HepG2 (cell line): ENCODE data around the gene IRS2. TPM values are rescaled to one million over a fixed set of nuclear protein-coding genes. Genes with fewer than 3 reads are reported as not detected.
"Not testable (repeated sequence)": the region's sequence is repeated elsewhere in the genome, so short reads cannot be mapped to it uniquely, and the experiment has no call there.

Experiments used
- ATAC-seq: fragments of 200-7000 bp; cut with Tn5 transposase; 3 replicates; pipeline ENCODE4 v1.9.1; 2020; ENCODE audit warnings: mild to moderate bottlenecking, moderate library complexity
- BruUV-seq: library from RNA; stranded (reverse); fragments of 400-500 nt; replicated peaks from 2 replicates; lab custom pipeline; 2021; lab: Mats Ljungman, UMichigan
- CTCF ChIA-PET: fragments of 300-600 bp; formaldehyde crosslinking; extraction: SDS; loops from one replicate; lab custom pipeline; 2021; ENCODE audit warnings: low total read pairs, inconsistent platforms, low intra/inter-chr PET ratio; lab: Yijun Ruan, JAX
- POLR2A ChIA-PET: fragments of 350-600 bp; sonication (Branson Sonifier 250); formaldehyde crosslinking; loops from one replicate; lab custom pipeline; 2020; ENCODE audit warnings: antibody characterized with exemption, inconsistent platforms; lab: Yijun Ruan, JAX
- DNase-seq: peaks from one replicate; pipeline ENCODE4 v3.0.0-alpha.2; 2015; ENCODE audit warnings: low spot score
- FAIRE-seq: peaks from 3 replicates; lab custom pipeline; 2011; peaks lifted over from hg19 to GRCh38; lab: Jason Lieb, UNC
- H2AFZ ChIP-seq: one replicate; pipeline ENCODE4 v1.6.1; 2011; ENCODE audit warnings: low read length, inconsistent platforms
- H3K27ac ChIP-seq: fragments of 300-600 bp; 3 replicates; pipeline ENCODE4 v1.8.0; 2011; ENCODE audit warnings: mixed run types, mild to moderate bottlenecking, mixed read lengths, low read length, inconsistent platforms; ENCODE audit not compliant: insufficient read depth; ENCODE audit errors: extremely low read length
- H3K27me3 ChIP-seq, 2 experiments: fragments of 200-600 bp in 1 of 2; 2 replicates in 1 of 2; 3 replicates in 1 of 2; pipeline versions ENCODE4 v1.6.0 to v1.8.0; 2011; ENCODE audit warnings: low read length in 2 of 2, mild to moderate bottlenecking in 2 of 2, moderate library complexity in 2 of 2, inconsistent platforms in 1 of 2; ENCODE audit not compliant: insufficient read depth in 2 of 2, control insufficient read depth in 1 of 2
- H3K36me3 ChIP-seq, 2 experiments: fragments of 200-600 bp in 1 of 2; replicated peaks in 1 of 2; 2 replicates in 1 of 2; 3 replicates in 1 of 2; pipeline versions ENCODE4 v1.5.1 to v1.8.0; 2011; ENCODE audit warnings: low read length in 2 of 2, inconsistent platforms in 1 of 2; ENCODE audit not compliant: insufficient read depth in 2 of 2, control insufficient read depth in 1 of 2
- H3K4me1 ChIP-seq: 2 replicates; pipeline ENCODE4 v1.5.1; 2012; ENCODE audit warnings: low read length, inconsistent platforms; ENCODE audit not compliant: insufficient read depth
- H3K4me2 ChIP-seq: 2 replicates; pipeline ENCODE4 v1.6.0; 2011; ENCODE audit warnings: low read depth, low read length, inconsistent platforms
- H3K4me3 ChIP-seq, 3 experiments: fragments of 200-600 bp in 1 of 3; sonication (generic), shearing (Covaris generic) in 1 of 3; replicated peaks in 1 of 3; 2 replicates each; pipeline ENCODE4 v1.5.1; 2011 to 2016; ENCODE audit warnings: low read length in 3 of 3, inconsistent platforms in 2 of 3, low read depth in 2 of 3, mild to moderate bottlenecking in 2 of 3, control low read depth in 1 of 3, mixed read lengths in 1 of 3; ENCODE audit not compliant: insufficient read depth in 1 of 3
- H3K79me2 ChIP-seq: one replicate; pipeline ENCODE4 v1.6.1; 2011; ENCODE audit warnings: low read length, inconsistent platforms; ENCODE audit not compliant: insufficient read depth
- H3K9ac ChIP-seq: 2 replicates; pipeline ENCODE4 v1.6.0; 2011; ENCODE audit warnings: mild to moderate bottlenecking, low read depth, low read length, inconsistent platforms; ENCODE audit not compliant: insufficient read depth
- H3K9me3 ChIP-seq: 2 replicates; pipeline ENCODE4 v1.5.1; 2012; ENCODE audit warnings: mild to moderate bottlenecking, low read length
- H4K20me1 ChIP-seq: 2 replicates; pipeline ENCODE4 v1.6.0; 2011; ENCODE audit warnings: inconsistent platforms, mild to moderate bottlenecking, low read length, moderate library complexity; ENCODE audit not compliant: insufficient read depth
- ARNT2 ChIP-seq: sonication (generic); formaldehyde crosslinking; IDR thresholded peaks from 2 replicates; pipeline ENCODE4 v1.8.0; 2022; ENCODE audit warnings: mild to moderate bottlenecking, low read depth, missing genetic modification reagents, moderate library complexity
- DPF2 ChIP-seq: sonication (generic); formaldehyde crosslinking; IDR thresholded peaks from 2 replicates; pipeline ENCODE4 v1.4.0; 2020; ENCODE audit warnings: mild to moderate bottlenecking, low read depth, missing genetic modification reagents, borderline replicate concordance
- GABPA ChIP-seq, 2 experiments: IDR thresholded peaks; 2 replicates each; pipeline ENCODE4 v1.6.1; 2011 to 2016; ENCODE audit warnings: low read depth in 2 of 2, low read length in 1 of 2, missing biosample characterization in 1 of 2, missing genetic modification characterization in 1 of 2
- GRHL1 ChIP-seq: sonication (generic); formaldehyde crosslinking; conservative IDR thresholded peaks from 2 replicates; pipeline ENCODE4 v1.8.0; 2022; ENCODE audit warnings: missing genetic modification reagents
- HNRNPH1 ChIP-seq: fragments of 200-400 bp; formaldehyde crosslinking; optimal IDR thresholded peaks from 2 replicates; pipeline ENCODE3; 2017; ENCODE audit warnings: mild to moderate bottlenecking, low read depth, low read length
- KDM5B ChIP-seq: sonication (generic); formaldehyde crosslinking; IDR thresholded peaks from 2 replicates; pipeline ENCODE4 v1.4.0; 2020; ENCODE audit warnings: missing genetic modification reagents, mild to moderate bottlenecking, borderline replicate concordance
- MLX ChIP-seq: IDR thresholded peaks from 2 replicates; pipeline ENCODE4 v1.6.1; 2016
- XRCC5 ChIP-seq: fragments of 200-400 bp; formaldehyde crosslinking; optimal IDR thresholded peaks from 2 replicates; pipeline ENCODE3; 2017; ENCODE audit warnings: mild to moderate bottlenecking, low read length
- ZBTB34 ChIP-seq: sonication (generic); formaldehyde crosslinking; IDR thresholded peaks from 2 replicates; pipeline ENCODE4 v1.8.0; 2022; ENCODE audit warnings: mild to moderate bottlenecking, missing genetic modification reagents
- ZNF577 ChIP-seq: sonication (generic); formaldehyde crosslinking; IDR thresholded peaks from 2 replicates; pipeline ENCODE4 v1.4.0; 2020; ENCODE audit warnings: mild to moderate bottlenecking, low read depth, missing genetic modification reagents, borderline replicate concordance
- ZNF704 ChIP-seq: sonication (generic); formaldehyde crosslinking; IDR thresholded peaks from 2 replicates; pipeline ENCODE4 v1.8.1; 2023; ENCODE audit warnings: mild to moderate bottlenecking, inconsistent platforms, moderate library complexity, missing genetic modification reagents, borderline replicate concordance
- WGBS: methylation state at CpG from one replicate; pipeline ENCODE4 v1.1.6; 2017; ENCODE audit warnings: low lambda C conversion rate; 5-methylcytosine and 5-hydroxymethylcytosine counted together
- in situ Hi-C: cut with HindIII; loops from 2 replicates; pipeline ENCODE4 v1.10.0; 2017; ENCODE audit warnings: low pct_unique_long_range_greater_than_20kb; ENCODE audit not compliant: extremely low pct_ligation_motif_present
- intact Hi-C: fragments of 100-400 bp; cut with micrococcal nuclease; formaldehyde crosslinking; loops from one replicate; pipeline ENCODE4 v1.10.0; 2022; ENCODE audit not compliant: unreplicated experiment
- polyA plus RNA-seq, 8 experiments: library from polyadenylated mRNA; depleted of rRNA in 3 of 8; stranded (reverse) in 7 of 8; unstranded in 1 of 8; fragments of >200 nt; fragmentation: Illumina TruSeq in 4 of 8; extraction: Trizol in 4 of 8; gene quantifications; 2 replicates each; pipeline versions ENCODE4 v1.2.1 to v1.2.3, GENCODE V29; 2011 to 2016; ENCODE audit warnings: low read depth in 4 of 8, missing spikeins in 1 of 8, mixed read lengths in 1 of 8; ENCODE audit not compliant: insufficient read depth in 1 of 8
- total RNA-seq, 5 experiments: library from RNA; depleted of rRNA; stranded (reverse); fragments of >200 nt; fragmentation: Illumina TruSeq; extraction: Trizol; gene quantifications; 2 replicates each; pipeline ENCODE4 v1.2.3, GENCODE V29; 2016; ENCODE audit warnings: low read depth in 1 of 5

IRS2 gene
- total and polyA plus RNA-seq, 2 of the 13 experiments (the other 11 are each of a cell fraction or from before 2014, with no cell fraction given): 0.02 to 0.04 TPM

- H3K9ac ChIP-seq, H3K79me2 ChIP-seq, FAIRE-seq, ATAC-seq, POLR2A ChIA-PET, H3K27me3 ChIP-seq, H3K4me3 ChIP-seq, CTCF ChIA-PET, in situ Hi-C loops, H4K20me1 ChIP-seq, H3K4me2 ChIP-seq, H2AFZ ChIP-seq, H3K36me3 ChIP-seq, H3K27ac ChIP-seq, DNase-seq, H3K4me1 ChIP-seq, H3K9me3 ChIP-seq, BruUV-seq, intact Hi-C loops: not testable (repeated sequence)
- WGBS: 46% methylated on average over 6 of the region's 6 CpGs
These were observed 36.8 kb upstream of the IRS2 start for GRCh38 chr13:109823201-109823600.

- Histone ChIP-seq H3K36me3 (no peaks in the 10 kb centered on the region), H3K4me3 (no peak overlapping the region), H3K9me3 (no peaks in the 10 kb centered on the region), H4K20me1 (no peaks in the 10 kb centered on the region), H3K4me2 (no peak overlapping the region), H3K4me1 (0 out of 2 replicates have a peak, but pooled peaks cover 4% of the 10 kb centered on the region), H3K27me3 (no peaks in the 10 kb centered on the region; a peak in 1 of 5 replicates), H3K9ac (no peak overlapping the region), H3K27ac (no peak overlapping the region), H3K79me2 (no peaks in the 10 kb centered on the region), H2AFZ (no peak overlapping the region)
- no TSS peak for BruUV-seq
- DNase-seq (no peak), ATAC-seq (no peak), FAIRE-seq (no peak)
- in situ Hi-C loops (no loop called here), intact Hi-C loops (no loop called here)
- ChIA-PET CTCF (no interaction called here), POLR2A (no interaction called here)
- 0% methylated on average over 3 of the region's 3 CpGs for WGBS
- TF ChIP-seq MLX (CRISPR knock-in tag): no peak
- no peak for TF ChIP-seq XRCC5
- no peak for TF ChIP-seq HNRNPH1
- no peak for TF ChIP-seq KDM5B (CRISPR knock-in tag)
- no peak for TF ChIP-seq ZNF704 (CRISPR knock-in tag)
- TF ChIP-seq GABPA (IDR thresholded peaks at IDR 0.05; ENCODE audit: low read depth, low read length): no peak
- no peak for TF ChIP-seq GABPA (CRISPR knock-in tag; IDR thresholded peaks at IDR 0.05; ENCODE audit: low read depth)
- no peak for TF ChIP-seq DPF2
- no peak for TF ChIP-seq ARNT2 (CRISPR knock-in tag)
- TF ChIP-seq ZNF577 (CRISPR knock-in tag): no peak
- TF ChIP-seq GRHL1 (CRISPR knock-in tag): no peak
- no peak for TF ChIP-seq ZBTB34 (CRISPR knock-in tag)
These were observed 34.7 kb upstream of the IRS2 start for GRCh38 chr13:109821103-109821502.
